HepG2 (cell line): ENCODE measurements around the gene ZNF804A. TPM values are rescaled to one million over a fixed set of nuclear protein-coding genes. Genes with fewer than 3 reads are reported as not detected.

Experiments used
- ATAC-seq: fragments of 200-7000 bp; cut with Tn5 transposase; 3 replicates; pipeline ENCODE4 v1.9.1; 2020; ENCODE audit warnings: mild to moderate bottlenecking, moderate library complexity
- BruUV-seq: library from RNA; stranded (reverse); fragments of 400-500 nt; replicated peaks from 2 replicates; lab custom pipeline; 2021; lab: Mats Ljungman, UMichigan
- CTCF ChIA-PET: fragments of 300-600 bp; formaldehyde crosslinking; extraction: SDS; loops from one replicate; lab custom pipeline; 2021; ENCODE audit warnings: low total read pairs, inconsistent platforms, low intra/inter-chr PET ratio; lab: Yijun Ruan, JAX
- POLR2A ChIA-PET: fragments of 350-600 bp; sonication (Branson Sonifier 250); formaldehyde crosslinking; loops from one replicate; lab custom pipeline; 2020; ENCODE audit warnings: antibody characterized with exemption, inconsistent platforms; lab: Yijun Ruan, JAX
- DNase-seq: peaks from one replicate; pipeline ENCODE4 v3.0.0-alpha.2; 2015; ENCODE audit warnings: low spot score
- FAIRE-seq: peaks from 3 replicates; lab custom pipeline; 2011; peaks lifted over from hg19 to GRCh38; lab: Jason Lieb, UNC
- H2AFZ ChIP-seq: one replicate; pipeline ENCODE4 v1.6.1; 2011; ENCODE audit warnings: low read length, inconsistent platforms
- H3K27ac ChIP-seq: fragments of 300-600 bp; 3 replicates; pipeline ENCODE4 v1.8.0; 2011; ENCODE audit warnings: mixed run types, mild to moderate bottlenecking, mixed read lengths, low read length, inconsistent platforms; ENCODE audit not compliant: insufficient read depth; ENCODE audit errors: extremely low read length
- H3K27me3 ChIP-seq, 2 experiments: fragments of 200-600 bp in 1 of 2; 2 replicates in 1 of 2; 3 replicates in 1 of 2; pipeline versions ENCODE4 v1.6.0 to v1.8.0; 2011; ENCODE audit warnings: low read length in 2 of 2, mild to moderate bottlenecking in 2 of 2, moderate library complexity in 2 of 2, inconsistent platforms in 1 of 2; ENCODE audit not compliant: insufficient read depth in 2 of 2, control insufficient read depth in 1 of 2
- H3K36me3 ChIP-seq, 2 experiments: fragments of 200-600 bp in 1 of 2; replicated peaks in 1 of 2; 2 replicates in 1 of 2; 3 replicates in 1 of 2; pipeline versions ENCODE4 v1.5.1 to v1.8.0; 2011; ENCODE audit warnings: low read length in 2 of 2, inconsistent platforms in 1 of 2; ENCODE audit not compliant: insufficient read depth in 2 of 2, control insufficient read depth in 1 of 2
- H3K4me1 ChIP-seq: 2 replicates; pipeline ENCODE4 v1.5.1; 2012; ENCODE audit warnings: low read length, inconsistent platforms; ENCODE audit not compliant: insufficient read depth
- H3K4me2 ChIP-seq: 2 replicates; pipeline ENCODE4 v1.6.0; 2011; ENCODE audit warnings: low read depth, low read length, inconsistent platforms
- H3K4me3 ChIP-seq, 3 experiments: fragments of 200-600 bp in 1 of 3; sonication (generic), shearing (Covaris generic) in 1 of 3; replicated peaks in 1 of 3; 2 replicates each; pipeline ENCODE4 v1.5.1; 2011 to 2016; ENCODE audit warnings: low read length in 3 of 3, inconsistent platforms in 2 of 3, low read depth in 2 of 3, mild to moderate bottlenecking in 2 of 3, control low read depth in 1 of 3, mixed read lengths in 1 of 3; ENCODE audit not compliant: insufficient read depth in 1 of 3
- H3K79me2 ChIP-seq: one replicate; pipeline ENCODE4 v1.6.1; 2011; ENCODE audit warnings: low read length, inconsistent platforms; ENCODE audit not compliant: insufficient read depth
- H3K9ac ChIP-seq: 2 replicates; pipeline ENCODE4 v1.6.0; 2011; ENCODE audit warnings: mild to moderate bottlenecking, low read depth, low read length, inconsistent platforms; ENCODE audit not compliant: insufficient read depth
- H3K9me3 ChIP-seq: 2 replicates; pipeline ENCODE4 v1.5.1; 2012; ENCODE audit warnings: mild to moderate bottlenecking, low read length
- H4K20me1 ChIP-seq: 2 replicates; pipeline ENCODE4 v1.6.0; 2011; ENCODE audit warnings: inconsistent platforms, mild to moderate bottlenecking, low read length, moderate library complexity; ENCODE audit not compliant: insufficient read depth
- ARID2 ChIP-seq: sonication (generic); formaldehyde crosslinking; IDR thresholded peaks from 2 replicates; pipeline ENCODE4 v1.8.1; 2022; ENCODE audit warnings: mild to moderate bottlenecking, missing genetic modification reagents, borderline replicate concordance
- CENPT ChIP-seq: sonication (generic); formaldehyde crosslinking; IDR thresholded peaks from 2 replicates; pipeline ENCODE4 v1.8.0; 2022; ENCODE audit warnings: low read depth, mild to moderate bottlenecking, moderate library complexity, missing genetic modification reagents
- DMAP1 ChIP-seq: IDR thresholded peaks from 2 replicates; pipeline ENCODE4 v1.6.1; 2016
- FOXM1 ChIP-seq: sonication (generic); formaldehyde crosslinking; IDR thresholded peaks from 2 replicates; pipeline ENCODE4 v1.5.0; 2020; ENCODE audit warnings: missing genetic modification reagents
- HOXA7 ChIP-seq: sonication (generic); formaldehyde crosslinking; IDR thresholded peaks from 2 replicates; pipeline ENCODE4 v1.8.1; 2022; ENCODE audit warnings: mild to moderate bottlenecking, missing genetic modification reagents, moderate library complexity
- IRF2 ChIP-seq: IDR thresholded peaks from 2 replicates; pipeline ENCODE4 v1.6.1; 2018; ENCODE audit warnings: missing genetic modification reagents, missing compliant biosample characterization
- LCORL ChIP-seq, 2 experiments: fragments of 450-650 bp in 1 of 2; sonication (generic) in 1 of 2; formaldehyde crosslinking in 1 of 2; IDR thresholded peaks; 2 replicates each; pipeline versions ENCODE4 v1.5.0 to v1.6.1; 2017 to 2020; ENCODE audit warnings: antibody characterized with exemption in 1 of 2, missing genetic modification reagents in 1 of 2
- MAFG ChIP-seq: sonication (generic); formaldehyde crosslinking; IDR thresholded peaks from 2 replicates; pipeline ENCODE4 v1.5.1; 2020; ENCODE audit warnings: mild to moderate bottlenecking, missing genetic modification reagents
- REPIN1 ChIP-seq: sonication (generic); formaldehyde crosslinking; IDR thresholded peaks from 2 replicates; pipeline ENCODE4 v1.8.0; 2022; ENCODE audit warnings: missing genetic modification reagents, low read depth, mild to moderate bottlenecking, borderline replicate concordance
- ZNF616 ChIP-seq: sonication (generic); formaldehyde crosslinking; IDR thresholded peaks from 2 replicates; pipeline ENCODE4 v1.5.0; 2020; ENCODE audit warnings: low read depth, mild to moderate bottlenecking, missing genetic modification reagents
- WGBS: methylation state at CpG from one replicate; pipeline ENCODE4 v1.1.6; 2017; ENCODE audit warnings: low lambda C conversion rate; 5-methylcytosine and 5-hydroxymethylcytosine counted together
- in situ Hi-C: cut with HindIII; loops from 2 replicates; pipeline ENCODE4 v1.10.0; 2017; ENCODE audit warnings: low pct_unique_long_range_greater_than_20kb; ENCODE audit not compliant: extremely low pct_ligation_motif_present
- intact Hi-C: fragments of 100-400 bp; cut with micrococcal nuclease; formaldehyde crosslinking; loops from one replicate; pipeline ENCODE4 v1.10.0; 2022; ENCODE audit not compliant: unreplicated experiment
- polyA plus RNA-seq, 8 experiments: library from polyadenylated mRNA; depleted of rRNA in 3 of 8; stranded (reverse) in 7 of 8; unstranded in 1 of 8; fragments of >200 nt; fragmentation: Illumina TruSeq in 4 of 8; extraction: Trizol in 4 of 8; gene quantifications; 2 replicates each; pipeline versions ENCODE4 v1.2.1 to v1.2.3, GENCODE V29; 2011 to 2016; ENCODE audit warnings: low read depth in 4 of 8, missing spikeins in 1 of 8, mixed read lengths in 1 of 8; ENCODE audit not compliant: insufficient read depth in 1 of 8
- total RNA-seq, 5 experiments: library from RNA; depleted of rRNA; stranded (reverse); fragments of >200 nt; fragmentation: Illumina TruSeq; extraction: Trizol; gene quantifications; 2 replicates each; pipeline ENCODE4 v1.2.3, GENCODE V29; 2016; ENCODE audit warnings: low read depth in 1 of 5
- TF ChIP-seq, protein P1 (sequence below): sonication (generic); formaldehyde crosslinking; IDR thresholded peaks from 2 replicates; pipeline ENCODE4 v1.4.0; 2020; ENCODE audit warnings: mild to moderate bottlenecking, missing genetic modification reagents
- TF ChIP-seq, protein P2 (sequence below): sonication (generic); formaldehyde crosslinking; conservative IDR thresholded peaks from 2 replicates; pipeline ENCODE4 v1.4.0; 2020; ENCODE audit warnings: missing genetic modification reagents
- TF ChIP-seq, protein P3 (sequence below): sonication (generic); formaldehyde crosslinking; IDR thresholded peaks from 2 replicates; pipeline ENCODE4 v1.4.0; 2020; ENCODE audit warnings: missing genetic modification reagents, borderline replicate concordance
- TF ChIP-seq, protein P4 (sequence below): sonication (generic); formaldehyde crosslinking; IDR thresholded peaks from 2 replicates; pipeline ENCODE4 v1.4.0; 2020; ENCODE audit warnings: mild to moderate bottlenecking, missing genetic modification reagents
- TF ChIP-seq, protein P5 (sequence below): sonication (generic); formaldehyde crosslinking; IDR thresholded peaks from 2 replicates; pipeline ENCODE4 v1.4.0; 2020; ENCODE audit warnings: mild to moderate bottlenecking, missing genetic modification reagents

ZNF804A gene
- total and polyA plus RNA-seq, 2 of the 13 experiments (the other 11 are each of a cell fraction or from before 2014, with no cell fraction given), result 0.07 to 0.09 TPM

DNA sequence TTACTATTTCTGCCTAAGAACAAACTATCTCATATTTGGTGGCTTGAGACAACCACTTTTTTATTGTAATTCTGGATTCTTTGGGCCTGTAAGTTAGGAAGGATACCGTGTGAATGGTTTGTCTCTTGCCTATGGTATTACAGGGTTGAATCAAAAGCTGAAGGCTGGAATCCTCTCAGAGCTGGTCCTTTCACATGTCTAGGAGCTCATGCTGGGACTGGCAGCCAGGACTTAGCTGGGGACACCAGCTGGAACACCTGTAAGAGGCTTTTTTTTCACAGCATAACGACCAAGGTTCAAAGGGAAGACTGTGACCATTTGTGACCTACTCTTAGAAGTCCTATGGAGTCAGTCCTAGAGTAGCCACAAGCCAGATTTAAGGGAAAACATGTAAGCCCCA, 226.3 kb downstream of the ZNF804A start (continued):
- TF ChIP-seq, protein P1, sequence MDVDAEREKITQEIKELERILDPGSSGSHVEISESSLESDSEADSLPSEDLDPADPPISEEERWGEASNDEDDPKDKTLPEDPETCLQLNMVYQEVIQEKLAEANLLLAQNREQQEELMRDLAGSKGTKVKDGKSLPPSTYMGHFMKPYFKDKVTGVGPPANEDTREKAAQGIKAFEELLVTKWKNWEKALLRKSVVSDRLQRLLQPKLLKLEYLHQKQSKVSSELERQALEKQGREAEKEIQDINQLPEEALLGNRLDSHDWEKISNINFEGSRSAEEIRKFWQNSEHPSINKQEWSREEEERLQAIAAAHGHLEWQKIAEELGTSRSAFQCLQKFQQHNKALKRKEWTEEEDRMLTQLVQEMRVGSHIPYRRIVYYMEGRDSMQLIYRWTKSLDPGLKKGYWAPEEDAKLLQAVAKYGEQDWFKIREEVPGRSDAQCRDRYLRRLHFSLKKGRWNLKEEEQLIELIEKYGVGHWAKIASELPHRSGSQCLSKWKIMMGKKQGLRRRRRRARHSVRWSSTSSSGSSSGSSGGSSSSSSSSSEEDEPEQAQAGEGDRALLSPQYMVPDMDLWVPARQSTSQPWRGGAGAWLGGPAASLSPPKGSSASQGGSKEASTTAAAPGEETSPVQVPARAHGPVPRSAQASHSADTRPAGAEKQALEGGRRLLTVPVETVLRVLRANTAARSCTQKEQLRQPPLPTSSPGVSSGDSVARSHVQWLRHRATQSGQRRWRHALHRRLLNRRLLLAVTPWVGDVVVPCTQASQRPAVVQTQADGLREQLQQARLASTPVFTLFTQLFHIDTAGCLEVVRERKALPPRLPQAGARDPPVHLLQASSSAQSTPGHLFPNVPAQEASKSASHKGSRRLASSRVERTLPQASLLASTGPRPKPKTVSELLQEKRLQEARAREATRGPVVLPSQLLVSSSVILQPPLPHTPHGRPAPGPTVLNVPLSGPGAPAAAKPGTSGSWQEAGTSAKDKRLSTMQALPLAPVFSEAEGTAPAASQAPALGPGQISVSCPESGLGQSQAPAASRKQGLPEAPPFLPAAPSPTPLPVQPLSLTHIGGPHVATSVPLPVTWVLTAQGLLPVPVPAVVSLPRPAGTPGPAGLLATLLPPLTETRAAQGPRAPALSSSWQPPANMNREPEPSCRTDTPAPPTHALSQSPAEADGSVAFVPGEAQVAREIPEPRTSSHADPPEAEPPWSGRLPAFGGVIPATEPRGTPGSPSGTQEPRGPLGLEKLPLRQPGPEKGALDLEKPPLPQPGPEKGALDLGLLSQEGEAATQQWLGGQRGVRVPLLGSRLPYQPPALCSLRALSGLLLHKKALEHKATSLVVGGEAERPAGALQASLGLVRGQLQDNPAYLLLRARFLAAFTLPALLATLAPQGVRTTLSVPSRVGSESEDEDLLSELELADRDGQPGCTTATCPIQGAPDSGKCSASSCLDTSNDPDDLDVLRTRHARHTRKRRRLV (CRISPR knock-in tag), result no peak
- TF ChIP-seq ZNF616 (CRISPR knock-in tag), result no peak
- TF ChIP-seq DMAP1 (CRISPR knock-in tag), result no peak
- TF ChIP-seq ARID2, result no peak

DNA sequence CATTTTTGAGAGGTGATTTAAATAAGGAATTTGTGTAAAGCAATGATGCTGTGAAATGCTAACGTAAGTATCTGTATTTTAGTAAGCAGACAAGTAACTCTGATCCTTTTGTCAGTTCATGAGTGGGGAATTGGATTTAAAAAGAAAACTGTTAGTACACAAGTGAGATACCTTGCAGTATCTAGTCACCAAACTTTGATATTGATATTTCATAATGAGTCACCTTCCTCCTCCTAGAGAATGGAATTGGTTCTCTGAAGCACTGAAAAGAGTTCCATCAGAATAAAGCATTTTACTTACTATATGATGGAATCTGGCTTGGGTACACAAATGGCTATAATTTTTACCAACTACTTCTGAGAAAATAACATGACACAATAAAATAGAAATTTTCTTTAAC, 232.2 kb downstream of the ZNF804A start:
- ATAC-seq (no peak), DNase-seq (no peak), FAIRE-seq (no peak)
- Histone ChIP-seq H3K4me2 (no peak overlapping the region), H3K4me1 (peaks cover 6% of the 10 kb centered on the region; the same call in 1 of the 2 replicates), H3K27me3 (no peaks in the 10 kb centered on the region), H3K27ac (no peak overlapping the region), H3K9me3 (no peaks in the 10 kb centered on the region), H3K9ac (no peak overlapping the region), H3K36me3 (no peaks in the 10 kb centered on the region), H2AFZ (no peak overlapping the region), H3K4me3 (no peak overlapping the region), H3K79me2 (no peaks in the 10 kb centered on the region), H4K20me1 (no peaks in the 10 kb centered on the region)
- in situ Hi-C loops, result no loop called here
- no TSS peak for BruUV-seq
- 2% methylated on average over 1 of the region's 1 CpG for WGBS
- CTCF ChIA-PET, result no interaction called here
- POLR2A ChIA-PET, result no interaction called here
- intact Hi-C loops, result no loop called here
- TF ChIP-seq MAFG, result no peak
- TF ChIP-seq, protein P2, sequence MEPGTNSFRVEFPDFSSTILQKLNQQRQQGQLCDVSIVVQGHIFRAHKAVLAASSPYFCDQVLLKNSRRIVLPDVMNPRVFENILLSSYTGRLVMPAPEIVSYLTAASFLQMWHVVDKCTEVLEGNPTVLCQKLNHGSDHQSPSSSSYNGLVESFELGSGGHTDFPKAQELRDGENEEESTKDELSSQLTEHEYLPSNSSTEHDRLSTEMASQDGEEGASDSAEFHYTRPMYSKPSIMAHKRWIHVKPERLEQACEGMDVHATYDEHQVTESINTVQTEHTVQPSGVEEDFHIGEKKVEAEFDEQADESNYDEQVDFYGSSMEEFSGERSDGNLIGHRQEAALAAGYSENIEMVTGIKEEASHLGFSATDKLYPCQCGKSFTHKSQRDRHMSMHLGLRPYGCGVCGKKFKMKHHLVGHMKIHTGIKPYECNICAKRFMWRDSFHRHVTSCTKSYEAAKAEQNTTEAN (CRISPR knock-in tag), result no peak
- TF ChIP-seq LCORL (IDR thresholded peaks at IDR 0.05), result no peak
- TF ChIP-seq LCORL (CRISPR knock-in tag; IDR thresholded peaks at IDR 0.05), result no peak
- TF ChIP-seq, protein P3, sequence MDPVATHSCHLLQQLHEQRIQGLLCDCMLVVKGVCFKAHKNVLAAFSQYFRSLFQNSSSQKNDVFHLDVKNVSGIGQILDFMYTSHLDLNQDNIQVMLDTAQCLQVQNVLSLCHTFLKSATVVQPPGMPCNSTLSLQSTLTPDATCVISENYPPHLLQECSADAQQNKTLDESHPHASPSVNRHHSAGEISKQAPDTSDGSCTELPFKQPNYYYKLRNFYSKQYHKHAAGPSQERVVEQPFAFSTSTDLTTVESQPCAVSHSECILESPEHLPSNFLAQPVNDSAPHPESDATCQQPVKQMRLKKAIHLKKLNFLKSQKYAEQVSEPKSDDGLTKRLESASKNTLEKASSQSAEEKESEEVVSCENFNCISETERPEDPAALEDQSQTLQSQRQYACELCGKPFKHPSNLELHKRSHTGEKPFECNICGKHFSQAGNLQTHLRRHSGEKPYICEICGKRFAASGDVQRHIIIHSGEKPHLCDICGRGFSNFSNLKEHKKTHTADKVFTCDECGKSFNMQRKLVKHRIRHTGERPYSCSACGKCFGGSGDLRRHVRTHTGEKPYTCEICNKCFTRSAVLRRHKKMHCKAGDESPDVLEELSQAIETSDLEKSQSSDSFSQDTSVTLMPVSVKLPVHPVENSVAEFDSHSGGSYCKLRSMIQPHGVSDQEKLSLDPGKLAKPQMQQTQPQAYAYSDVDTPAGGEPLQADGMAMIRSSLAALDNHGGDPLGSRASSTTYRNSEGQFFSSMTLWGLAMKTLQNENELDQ, result no peak
- TF ChIP-seq, protein P4, sequence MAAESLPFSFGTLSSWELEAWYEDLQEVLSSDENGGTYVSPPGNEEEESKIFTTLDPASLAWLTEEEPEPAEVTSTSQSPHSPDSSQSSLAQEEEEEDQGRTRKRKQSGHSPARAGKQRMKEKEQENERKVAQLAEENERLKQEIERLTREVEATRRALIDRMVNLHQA (CRISPR knock-in tag), result no peak
- no peak for TF ChIP-seq IRF2 (CRISPR knock-in tag)
- TF ChIP-seq FOXM1 (CRISPR knock-in tag), result no peak
- TF ChIP-seq CENPT (CRISPR knock-in tag), result no peak
- TF ChIP-seq, protein P5, sequence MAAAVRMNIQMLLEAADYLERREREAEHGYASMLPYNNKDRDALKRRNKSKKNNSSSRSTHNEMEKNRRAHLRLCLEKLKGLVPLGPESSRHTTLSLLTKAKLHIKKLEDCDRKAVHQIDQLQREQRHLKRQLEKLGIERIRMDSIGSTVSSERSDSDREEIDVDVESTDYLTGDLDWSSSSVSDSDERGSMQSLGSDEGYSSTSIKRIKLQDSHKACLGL, result no peak
- no peak for TF ChIP-seq REPIN1 (CRISPR knock-in tag)
- no peak for TF ChIP-seq HOXA7 (CRISPR knock-in tag)
